ENCODE measurements around the gene DDIT4.

DNA sequence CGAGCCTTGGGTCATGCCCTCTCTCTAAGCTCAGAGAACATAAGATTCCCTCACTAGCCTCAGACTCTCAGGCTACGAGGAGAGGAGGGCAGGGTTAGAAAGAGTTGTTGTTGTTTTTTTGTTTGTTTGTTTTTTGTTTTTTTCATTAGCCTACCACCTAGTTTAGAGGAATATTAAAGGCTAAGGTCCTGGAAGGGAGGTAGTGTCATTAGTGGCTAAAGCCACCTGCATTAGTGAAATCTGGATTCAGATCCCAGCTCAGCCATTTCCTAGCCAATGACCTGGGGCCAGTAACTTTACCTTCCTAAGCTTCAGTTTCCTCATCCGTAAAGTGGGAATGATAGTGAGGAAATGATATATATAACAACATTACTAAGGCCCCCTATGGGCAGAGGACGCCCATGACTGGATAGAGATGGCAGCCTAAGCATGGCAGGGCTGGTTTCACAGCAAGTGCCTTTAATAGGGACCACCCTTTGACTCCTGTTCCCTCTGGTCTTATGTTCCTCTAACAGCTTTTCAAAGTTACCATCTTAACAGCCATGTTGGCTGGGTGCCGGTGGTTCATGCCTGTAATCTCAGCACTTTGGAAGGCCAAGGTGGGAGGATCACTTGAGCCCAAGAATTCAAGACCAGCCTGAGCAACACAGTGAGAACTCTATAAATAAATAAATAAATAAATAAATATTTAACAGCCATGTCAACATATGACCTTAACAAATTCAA, 5.1 kb downstream of the DDIT4 start:
- TF ChIP-seq EZH2 (IDR thresholded peaks at IDR 0.05; ENCODE audit: borderline replicate concordance, insufficient read depth, low read length, poor library complexity, severe bottlenecking): no peak
- TF ChIP-seq, protein P1, sequence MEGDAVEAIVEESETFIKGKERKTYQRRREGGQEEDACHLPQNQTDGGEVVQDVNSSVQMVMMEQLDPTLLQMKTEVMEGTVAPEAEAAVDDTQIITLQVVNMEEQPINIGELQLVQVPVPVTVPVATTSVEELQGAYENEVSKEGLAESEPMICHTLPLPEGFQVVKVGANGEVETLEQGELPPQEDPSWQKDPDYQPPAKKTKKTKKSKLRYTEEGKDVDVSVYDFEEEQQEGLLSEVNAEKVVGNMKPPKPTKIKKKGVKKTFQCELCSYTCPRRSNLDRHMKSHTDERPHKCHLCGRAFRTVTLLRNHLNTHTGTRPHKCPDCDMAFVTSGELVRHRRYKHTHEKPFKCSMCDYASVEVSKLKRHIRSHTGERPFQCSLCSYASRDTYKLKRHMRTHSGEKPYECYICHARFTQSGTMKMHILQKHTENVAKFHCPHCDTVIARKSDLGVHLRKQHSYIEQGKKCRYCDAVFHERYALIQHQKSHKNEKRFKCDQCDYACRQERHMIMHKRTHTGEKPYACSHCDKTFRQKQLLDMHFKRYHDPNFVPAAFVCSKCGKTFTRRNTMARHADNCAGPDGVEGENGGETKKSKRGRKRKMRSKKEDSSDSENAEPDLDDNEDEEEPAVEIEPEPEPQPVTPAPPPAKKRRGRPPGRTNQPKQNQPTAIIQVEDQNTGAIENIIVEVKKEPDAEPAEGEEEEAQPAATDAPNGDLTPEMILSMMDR (IDR thresholded peaks at IDR 0.05; ENCODE audit: poor library complexity, severe bottlenecking): no peak
- no peak for TF ChIP-seq POLR2AphosphoS5 (IDR thresholded peaks at IDR 0.05)
- no peak for TF ChIP-seq EP300 (conservative IDR thresholded peaks at IDR 0.05; ENCODE audit: poor library complexity, severe bottlenecking)
- no peak for TF ChIP-seq TAF1 (IDR thresholded peaks at IDR 0.05; ENCODE audit: low read depth)
- no peak for TF ChIP-seq MXI1 (conservative IDR thresholded peaks at IDR 0.05; ENCODE audit: poor library complexity, severe bottlenecking)
- no peak for TF ChIP-seq RAD21 (conservative IDR thresholded peaks at IDR 0.05)
- no peak for TF ChIP-seq SMC3 (conservative IDR thresholded peaks at IDR 0.05; ENCODE audit: poor library complexity)

Measured in neural cell (in vitro differentiated cells).